ENCODE measurements around the gene RRP1B.
"Not testable (repeated sequence)": the region's sequence is repeated elsewhere in the genome, so short reads cannot be mapped to it uniquely, and the experiment has no call there.

Gene RRP1B

GRCh38 chr21:43640400-43640799, 19.0 kb upstream of the RRP1B start:
- DNase-seq (ENCODE audit: low read depth in 2 of 2), result no peak

GRCh38 chr21:43643193-43643592, 16.2 kb upstream of the RRP1B start:
- DNase-seq (ENCODE audit: low read depth in 2 of 2), result no peak

DNA sequence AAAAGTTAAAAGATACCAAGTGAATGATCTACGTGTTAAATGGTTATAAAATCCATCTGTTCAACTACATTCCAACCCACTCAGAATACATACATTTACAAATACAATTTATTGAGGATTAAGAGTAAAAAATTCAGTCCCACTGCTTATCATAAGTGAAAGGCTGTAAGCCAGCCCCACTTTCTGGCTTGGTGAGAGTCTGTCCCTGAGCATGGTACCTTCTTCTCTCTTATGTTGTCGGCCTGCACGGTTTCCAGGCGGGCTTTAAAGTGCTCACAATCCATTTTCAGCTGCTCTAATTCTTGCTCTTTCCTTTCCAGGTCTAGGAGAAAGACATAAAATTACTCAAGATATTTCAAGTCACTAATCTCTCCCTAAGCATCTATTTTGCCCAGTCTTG, 15.3 kb upstream of the RRP1B start:
- DNase-seq (ENCODE audit: low read depth in 2 of 2), result no peak

DNA sequence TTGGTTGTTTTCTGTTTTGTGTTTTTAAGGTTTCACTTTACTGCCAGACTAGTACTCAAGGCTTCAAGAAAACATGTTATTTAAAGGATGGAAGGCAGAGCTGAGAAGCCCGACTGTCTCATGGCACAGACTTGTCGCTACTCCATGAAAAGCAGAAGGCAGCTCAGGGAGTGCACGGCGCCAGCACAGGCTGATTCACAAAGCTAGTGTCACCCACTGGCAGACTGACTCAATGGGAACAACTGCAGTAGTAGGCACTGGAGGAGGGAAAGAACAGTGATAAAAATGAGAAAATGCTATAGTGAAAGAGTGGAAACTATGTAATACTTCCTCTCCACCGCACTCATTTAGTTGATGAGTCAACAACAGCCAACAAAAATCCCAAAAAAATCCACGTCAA, 14.8 kb upstream of the RRP1B start:
- DNase-seq (ENCODE audit: low read depth in 2 of 2), result no peak

- no peak for DNase-seq (ENCODE audit: low read depth in 2 of 2)
These were observed 14.0 kb upstream of the RRP1B start for GRCh38 chr21:43645136-43645891.

- DNase-seq (ENCODE audit: low read depth in 2 of 2), result no peak
These were observed 13.4 kb upstream of the RRP1B start for GRCh38 chr21:43645976-43646375.

DNA sequence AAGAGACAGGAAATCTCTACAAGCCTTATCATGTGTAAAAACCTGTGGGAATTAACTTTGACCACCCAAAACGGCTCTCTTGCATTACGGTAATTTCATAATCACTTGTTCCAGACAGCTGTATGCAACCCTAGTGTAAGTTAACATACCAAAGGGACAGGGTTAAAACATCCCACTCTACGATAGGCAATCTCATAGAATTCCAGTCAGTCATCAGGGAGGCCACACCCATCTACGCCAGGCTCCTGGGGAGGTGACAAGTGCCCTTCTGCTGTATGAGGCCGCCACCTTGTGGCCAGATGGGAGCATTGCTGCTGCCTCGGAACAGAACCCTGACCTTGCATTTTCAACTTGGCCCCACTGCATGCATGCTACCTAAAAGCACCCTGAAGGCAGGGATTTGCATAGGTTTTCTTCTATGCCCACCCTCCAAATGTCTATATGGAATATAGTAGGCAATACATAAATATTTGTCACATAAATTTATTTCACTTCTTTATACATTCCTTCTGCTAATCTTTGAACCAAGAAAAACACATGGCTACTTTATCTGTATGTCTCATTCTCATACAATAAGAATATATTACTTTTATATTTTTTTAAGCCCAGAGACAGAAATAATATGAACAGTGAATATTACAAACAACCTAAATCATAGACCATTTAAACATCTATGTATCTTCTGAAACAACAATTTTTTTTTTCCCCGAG, 12.7 kb upstream of the RRP1B start:
- peak; percentile 61 to 80 for DNase-seq (ENCODE audit: low read depth in 2 of 2)

DNA sequence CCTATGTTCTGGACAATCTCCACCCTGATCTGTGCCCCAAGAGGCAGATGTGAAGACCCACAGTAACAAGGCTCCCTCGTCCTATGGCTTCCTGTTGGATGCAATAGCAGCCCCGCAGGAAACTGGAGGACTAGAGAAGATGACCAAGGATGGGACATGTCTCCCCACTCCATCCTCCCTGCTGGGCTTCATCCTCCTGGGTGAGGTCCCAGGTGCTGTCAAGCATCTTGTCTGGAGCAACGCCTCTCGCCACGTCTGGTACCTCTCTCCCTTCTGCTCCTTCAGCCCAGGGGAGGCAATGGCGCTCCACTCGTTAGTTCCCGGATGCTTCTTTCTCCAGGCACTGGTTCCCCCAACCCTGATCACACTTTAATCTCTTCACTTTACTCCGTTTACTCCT, 11.2 kb upstream of the RRP1B start:
- no peak for DNase-seq (ENCODE audit: low read depth in 2 of 2)

DNA sequence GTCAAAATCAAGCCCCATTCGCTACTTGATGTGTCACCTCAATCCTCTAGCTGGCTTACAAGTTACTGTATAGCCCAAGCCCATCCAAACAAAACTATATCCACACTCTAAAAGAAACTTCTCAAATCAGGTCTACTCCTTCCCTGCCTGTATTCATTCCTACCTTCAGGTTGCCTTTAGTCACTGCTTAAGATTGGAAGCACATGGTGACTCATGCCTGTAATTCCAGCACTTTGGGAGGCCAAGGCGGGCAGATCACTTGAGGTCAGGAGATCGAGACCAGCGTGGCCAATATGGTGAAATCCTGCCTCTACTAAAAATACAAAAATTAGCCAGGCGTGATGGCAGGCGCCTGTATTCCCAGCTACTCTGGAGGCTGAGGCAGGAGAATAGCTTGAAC, 7.4 kb upstream of the RRP1B start:
- not testable (repeated sequence) for DNase-seq (ENCODE audit: low read depth in 2 of 2)

DNA sequence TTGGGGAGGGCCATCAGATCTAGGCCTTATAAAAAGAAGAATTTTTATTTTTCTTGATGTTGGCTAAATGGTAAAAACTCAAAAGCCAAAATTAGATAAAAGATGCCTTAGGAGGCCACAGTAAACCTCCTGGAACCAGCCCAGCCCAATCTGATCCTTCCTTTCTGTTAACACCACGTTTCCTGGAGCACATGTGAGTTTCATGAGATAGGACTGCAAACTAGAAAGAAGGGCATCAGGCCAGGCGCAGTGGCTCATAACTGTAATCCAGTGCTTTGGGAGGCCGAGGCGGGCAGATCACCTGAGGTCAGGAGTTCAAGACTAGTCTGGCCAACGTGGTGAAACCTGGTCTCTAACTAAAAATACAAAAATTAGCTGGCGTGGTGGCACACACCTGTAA, 6.7 kb upstream of the RRP1B start:
- DNase-seq (ENCODE audit: low read depth in 2 of 2), result no peak

GRCh38 chr21:43653626-43654025, 5.7 kb upstream of the RRP1B start:
- no peak for DNase-seq (ENCODE audit: low read depth in 2 of 2)

GRCh38 chr21:43654806-43655489, 4.4 kb upstream of the RRP1B start:
- no peak for DNase-seq (ENCODE audit: low read depth in 2 of 2)

DNA sequence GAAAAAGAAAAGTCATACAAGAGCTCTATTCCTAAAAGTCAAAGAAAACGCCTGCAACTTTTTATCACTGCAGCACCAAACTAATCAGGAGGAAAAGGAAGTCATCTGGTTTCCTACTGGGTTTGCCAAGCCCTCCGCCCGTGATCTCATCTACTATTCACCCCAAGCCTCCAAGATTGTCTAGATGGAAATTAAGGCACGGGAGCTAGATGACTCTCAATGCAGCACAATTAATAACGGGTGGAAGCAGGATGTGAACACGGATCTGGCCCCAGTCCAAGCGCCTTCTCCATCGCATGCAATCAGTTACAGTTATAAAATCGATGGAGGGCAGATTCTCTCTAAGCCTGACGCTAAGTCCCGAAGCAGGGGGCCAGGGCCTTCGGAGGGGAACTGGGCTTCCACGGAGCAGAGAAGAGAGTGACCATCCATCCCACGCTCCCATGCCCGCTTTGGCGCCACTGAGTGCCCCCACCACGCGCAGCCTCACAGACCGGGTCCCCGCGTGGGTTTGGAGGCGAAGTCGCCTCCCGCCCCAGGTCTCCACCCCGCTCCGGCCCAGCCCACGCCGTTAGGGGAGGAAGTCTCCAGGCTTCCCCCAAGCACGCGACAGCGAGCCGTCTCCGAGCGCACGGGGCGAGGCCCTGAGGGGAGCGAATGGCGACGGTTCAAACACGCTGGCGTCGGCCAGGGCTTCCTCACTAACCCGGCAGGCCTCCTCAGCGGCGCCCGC, 1.8 kb upstream of the RRP1B start:
- DNase-seq (ENCODE audit: low read depth in 2 of 2), result no peak

DNA sequence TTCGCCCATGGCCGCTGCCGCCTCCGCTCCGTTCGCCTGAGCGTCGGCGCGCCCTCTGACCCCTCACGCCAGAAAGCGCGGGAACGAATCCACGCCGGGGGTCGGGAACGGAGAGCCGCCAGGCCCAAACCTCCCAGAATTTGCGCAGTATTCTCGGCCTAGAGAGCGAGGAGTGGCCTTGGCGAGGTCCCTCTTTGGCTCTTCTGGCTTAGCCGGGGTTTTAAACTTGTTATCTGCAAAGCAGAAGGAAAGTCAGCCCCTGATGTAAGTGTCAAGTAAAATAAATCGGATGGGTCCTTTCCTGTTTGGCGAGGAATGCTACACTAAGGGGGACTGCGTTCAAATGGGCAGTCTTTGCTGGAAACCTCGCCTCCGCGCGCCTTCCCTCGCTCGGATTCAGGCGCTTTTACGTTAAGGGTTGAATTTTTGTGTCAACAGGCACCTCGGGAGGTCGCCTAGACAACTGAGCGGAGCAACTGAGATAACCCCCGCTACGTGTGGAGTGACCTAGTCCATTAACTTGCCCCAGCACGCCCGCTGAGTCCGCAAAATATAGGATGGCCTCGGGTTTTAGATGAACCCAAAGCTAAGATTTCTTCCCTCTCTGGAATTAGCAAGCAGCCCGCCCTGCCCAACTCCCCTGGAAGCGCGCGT, 1.1 kb upstream of the RRP1B start:
- DNase-seq (ENCODE audit: low read depth in 2 of 2), result no peak

- DNase-seq (ENCODE audit: low read depth in 2 of 2), result no peak
These were observed 608 bp upstream of the RRP1B start for GRCh38 chr21:43658769-43659135.

DNA sequence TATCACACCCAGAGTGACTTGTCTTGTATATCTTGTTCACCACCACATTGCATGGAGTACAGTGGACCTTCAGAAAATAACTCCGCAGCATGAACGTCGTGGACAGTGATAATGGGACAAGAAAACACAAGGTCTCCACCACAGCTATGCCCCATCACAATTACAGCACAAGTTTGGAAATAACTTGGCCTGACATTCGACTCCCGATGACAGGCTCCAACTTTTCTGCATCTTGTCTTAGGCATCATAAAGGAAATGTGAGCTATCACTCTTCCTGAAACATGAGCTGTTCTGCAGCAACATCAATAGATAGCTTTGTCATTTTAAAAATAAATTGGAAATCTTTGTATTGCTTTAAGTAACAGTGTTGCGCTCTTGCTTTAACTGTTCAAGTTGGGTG, 2.9 kb downstream of the RRP1B start:
- DNase-seq (ENCODE audit: low read depth in 2 of 2), result no peak

- no peak for DNase-seq (ENCODE audit: low read depth in 2 of 2)
These were observed 3.7 kb downstream of the RRP1B start for GRCh38 chr21:43663033-43663432.

- no peak for DNase-seq (ENCODE audit: low read depth in 2 of 2)
These were observed 5.0 kb downstream of the RRP1B start for GRCh38 chr21:43664358-43664757.

GRCh38 chr21:43665879-43666278, 6.5 kb downstream of the RRP1B start:
- no peak for DNase-seq (ENCODE audit: low read depth in 2 of 2)

DNA sequence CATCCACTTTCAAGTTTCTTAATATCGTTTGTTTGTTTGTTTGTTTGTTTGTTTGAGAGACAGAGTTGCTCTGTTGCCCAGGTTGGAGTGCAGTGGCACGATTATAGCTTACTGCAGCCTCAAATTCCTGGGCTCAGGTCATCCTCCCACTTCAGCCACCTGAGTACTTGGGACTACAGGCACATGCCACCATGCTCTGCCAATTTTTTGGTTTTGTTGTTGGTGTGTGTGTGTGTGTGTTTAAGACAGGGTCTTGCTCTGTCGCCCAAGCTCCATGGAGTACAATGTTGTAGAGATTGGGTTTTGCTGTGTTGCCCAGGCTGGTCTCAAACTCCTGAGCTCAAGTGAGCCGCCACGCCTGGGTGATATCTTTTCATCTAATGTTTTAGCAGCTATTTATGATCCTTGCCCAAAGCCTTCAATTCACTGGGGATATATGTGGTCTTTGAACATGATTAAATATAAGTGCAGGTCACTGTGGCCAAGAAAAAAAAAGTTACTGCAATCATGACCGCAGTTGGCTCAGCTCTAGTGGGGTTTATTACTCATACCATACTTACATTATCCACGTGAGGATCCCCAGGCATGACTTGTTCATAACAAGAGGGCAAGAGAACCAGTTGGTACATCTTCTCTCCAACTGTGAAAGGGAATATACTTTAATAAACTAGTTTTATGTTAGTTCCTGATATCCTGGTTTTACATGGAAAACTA, 8.0 kb downstream of the RRP1B start:
- no peak for DNase-seq (ENCODE audit: low read depth in 2 of 2)
